ENCODE results near the gene IGSF10.

Gene IGSF10

GRCh38 chr3:151459358-151459757 lies 1.5 kb downstream of the IGSF10 start:
- DNase-seq, result no peak

GRCh38 chr3:151456065-151456464 lies 4.8 kb downstream of the IGSF10 start:
- no peak for DNase-seq

- no peak for DNase-seq
These were observed 8.0 kb downstream of the IGSF10 start for GRCh38 chr3:151452841-151453240.

- DNase-seq, result no peak
These were observed 8.5 kb downstream of the IGSF10 start for GRCh38 chr3:151452368-151452767.

GRCh38 chr3:151446002-151446340 lies 14.9 kb downstream of the IGSF10 start:
- DNase-seq, result no peak

- no peak for DNase-seq
These were observed 15.4 kb downstream of the IGSF10 start for GRCh38 chr3:151445273-151446001.

GRCh38 chr3:151443583-151443982 lies 17.3 kb downstream of the IGSF10 start:
- no peak for DNase-seq

- no peak for DNase-seq
These were observed 19.9 kb downstream of the IGSF10 start for GRCh38 chr3:151440940-151441339.

GRCh38 chr3:151439652-151440125 lies 21.2 kb downstream of the IGSF10 start:
- DNase-seq, result no peak

- no peak for DNase-seq
These were observed 23.0 kb downstream of the IGSF10 start for GRCh38 chr3:151437906-151438305.

- no peak for DNase-seq
These were observed 24.0 kb downstream of the IGSF10 start for GRCh38 chr3:151436675-151437446.

- no peak for DNase-seq
These were observed 26.5 kb downstream of the IGSF10 start for GRCh38 chr3:151434151-151434890.

- DNase-seq, result no peak
These were observed 28.1 kb downstream of the IGSF10 start for GRCh38 chr3:151432616-151433372.

- DNase-seq, result no peak
These were observed 28.9 kb downstream of the IGSF10 start for GRCh38 chr3:151431940-151432339.

- no peak for DNase-seq
These were observed 29.9 kb downstream of the IGSF10 start for GRCh38 chr3:151430821-151431484.

- no peak for DNase-seq
These were observed 32.5 kb downstream of the IGSF10 start for GRCh38 chr3:151428386-151428785.

GRCh38 chr3:151426341-151426657 lies 34.6 kb downstream of the IGSF10 start:
- DNase-seq, result no peak

- no peak for DNase-seq
These were observed 35.1 kb downstream of the IGSF10 start for GRCh38 chr3:151425627-151426340.

GRCh38 chr3:151423091-151423490 lies 37.8 kb downstream of the IGSF10 start:
- DNase-seq, result no peak

- DNase-seq, result no peak
These were observed 38.9 kb downstream of the IGSF10 start for GRCh38 chr3:151421938-151422337.

GRCh38 chr3:151419806-151420205 lies 41.1 kb downstream of the IGSF10 start:
- no peak for DNase-seq

GRCh38 chr3:151415289-151415688 lies 45.6 kb downstream of the IGSF10 start:
- no peak for DNase-seq
